ENCODE results near the gene PODNL1.
A peak's percentile ranks its signal among the peaks of the same experiment; 100 is the strongest.

The PODNL1 gene

GRCh38 chr19:13888281-13888680 lies 49.9 kb downstream of the PODNL1 start:
- no peak for DNase-seq (ENCODE audit: low read depth)

GRCh38 chr19:13887517-13887916 lies 50.7 kb downstream of the PODNL1 start:
- peak; percentile 17 for DNase-seq (ENCODE audit: low read depth)

- DNase-seq (ENCODE audit: low read depth): no peak
These were observed 51.2 kb downstream of the PODNL1 start for GRCh38 chr19:13887018-13887436.

GRCh38 chr19:13885826-13886365 lies 52.3 kb downstream of the PODNL1 start:
- no peak for DNase-seq (ENCODE audit: low read depth)

- DNase-seq (ENCODE audit: low read depth): no peak
These were observed 53.3 kb downstream of the PODNL1 start for GRCh38 chr19:13884726-13885591.

GRCh38 chr19:13883516-13884064 lies 54.6 kb downstream of the PODNL1 start:
- DNase-seq (ENCODE audit: low read depth): no peak

GRCh38 chr19:13882836-13883235 lies 55.4 kb downstream of the PODNL1 start:
- DNase-seq (ENCODE audit: low read depth): no peak

GRCh38 chr19:13882419-13882795 lies 55.8 kb downstream of the PODNL1 start:
- DNase-seq (ENCODE audit: low read depth): no peak

- no peak for DNase-seq (ENCODE audit: low read depth)
These were observed 56.4 kb downstream of the PODNL1 start for GRCh38 chr19:13881692-13882418.

GRCh38 chr19:13881251-13881691 lies 56.9 kb downstream of the PODNL1 start:
- DNase-seq (ENCODE audit: low read depth): no peak

Data from fibroblast of gingiva (primary cell).